K562 (cell line): ENCODE data around the gene ZBTB46. TPM values are rescaled to one million over a fixed set of nuclear protein-coding genes. Genes with fewer than 3 reads are reported as not detected.
A peak's percentile ranks its signal among the peaks of the same experiment; 100 is the strongest.

ENCODE experiments used
- ADNP ChIP-seq: fragments of 200-800 bp; sonication (Bioruptor generic); IDR thresholded peaks from 2 replicates; pipeline ENCODE4 v1.6.1; 2016; ENCODE audit warnings: missing genetic modification characterization, missing compliant biosample characterization
- CBFA2T3 ChIP-seq: fragments of 450-650 bp; IDR thresholded peaks from 2 replicates; pipeline ENCODE4 v1.6.1; 2017
- E2F8 ChIP-seq: fragments of 450-650 bp; IDR thresholded peaks from 2 replicates; pipeline ENCODE4 v1.7.1; 2018; ENCODE audit warnings: mild to moderate bottlenecking, low read depth; ENCODE audit not compliant: partially characterized antibody
- EP400 ChIP-seq: fragments of 450-650 bp; IDR thresholded peaks from 2 replicates; pipeline ENCODE4 v1.6.1; 2017; ENCODE audit warnings: antibody characterized with exemption, mild to moderate bottlenecking, moderate library complexity
- ETV5 ChIP-seq: sonication (generic); formaldehyde crosslinking; IDR thresholded peaks from 2 replicates; pipeline ENCODE4 v1.4.0; 2020; ENCODE audit warnings: low read depth, mild to moderate bottlenecking, missing genetic modification reagents
- FOS ChIP-seq: IDR thresholded peaks from 3 replicates; pipeline ENCODE4 v1.6.1; 2011; ENCODE audit not compliant: insufficient read length; ENCODE audit errors: extremely low read depth
- GATA2 ChIP-seq: sonication (generic); formaldehyde crosslinking; IDR thresholded peaks from 2 replicates; pipeline ENCODE4 v1.4.0; 2020; ENCODE audit warnings: mild to moderate bottlenecking, missing genetic modification reagents
- GTF2E2 ChIP-seq: fragments of 200-800 bp; sonication (Bioruptor generic); IDR thresholded peaks from 2 replicates; pipeline ENCODE4 v1.6.1; 2016; ENCODE audit warnings: missing genetic modification characterization, missing compliant biosample characterization
- HES1 ChIP-seq: fragments of 450-650 bp; IDR thresholded peaks from 2 replicates; pipeline ENCODE4 v1.6.1; 2016; ENCODE audit warnings: low read depth, mild to moderate bottlenecking, moderate library complexity
- HEY1 ChIP-seq: fragments of 250-450 bp; sonication (Bioruptor Pico); IDR thresholded peaks from 2 replicates; pipeline ENCODE4 v1.5.0; 2020; ENCODE audit warnings: mild to moderate bottlenecking, moderate library complexity, borderline replicate concordance
- HLTF ChIP-seq: fragments of 450-650 bp; IDR thresholded peaks from 2 replicates; pipeline ENCODE4 v1.6.1; 2016
- HNRNPL ChIP-seq: fragments of 200-400 bp; formaldehyde crosslinking; IDR thresholded peaks from 2 replicates; pipeline ENCODE4 v1.6.1; 2017; ENCODE audit warnings: low read depth, mild to moderate bottlenecking, low read length
- LEF1 ChIP-seq: fragments of 450-650 bp; IDR thresholded peaks from 2 replicates; pipeline ENCODE4 v1.6.1; 2016; ENCODE audit warnings: mild to moderate bottlenecking
- MEF2A ChIP-seq: IDR thresholded peaks from 2 replicates; pipeline ENCODE4 v1.6.1; 2011; ENCODE audit warnings: low read depth, mild to moderate bottlenecking, low read length, moderate library complexity; ENCODE audit not compliant: control insufficient read depth
- PURB ChIP-seq: sonication (generic); formaldehyde crosslinking; IDR thresholded peaks from 2 replicates; pipeline ENCODE4 v1.9.0; 2021; ENCODE audit warnings: low read depth, mild to moderate bottlenecking, missing genetic modification reagents
- RBM34 ChIP-seq: fragments of 200-400 bp; formaldehyde crosslinking; IDR thresholded peaks from 2 replicates; pipeline ENCODE4 v1.6.1; 2018; ENCODE audit warnings: low read length, borderline replicate concordance; ENCODE audit not compliant: insufficient read depth
- SIN3B ChIP-seq: fragments of 450-650 bp; IDR thresholded peaks from 2 replicates; pipeline ENCODE4 v1.6.1; 2017; ENCODE audit warnings: low read depth, mild to moderate bottlenecking, moderate library complexity
- XRCC4 ChIP-seq: IDR thresholded peaks from one replicate; pipeline ENCODE4 v1.6.1; 2011; ENCODE audit not compliant: insufficient read depth, insufficient read length; ENCODE audit errors: extremely low read depth
- ZEB2 ChIP-seq: fragments of 450-650 bp; IDR thresholded peaks from 2 replicates; pipeline ENCODE4 v1.6.1; 2016
- ZNF280A ChIP-seq: fragments of 450-650 bp; IDR thresholded peaks from 2 replicates; pipeline ENCODE4 v1.6.1; 2018; ENCODE audit warnings: mild to moderate bottlenecking, low read depth; ENCODE audit not compliant: partially characterized antibody
- ZNF561 ChIP-seq: fragments of 450-650 bp; formaldehyde crosslinking; conservative IDR thresholded peaks from 2 replicates; pipeline ENCODE4 v1.4.0; 2020; ENCODE audit warnings: mild to moderate bottlenecking, moderate library complexity
- ZNF76 ChIP-seq: fragments of 250-450 bp; sonication (Bioruptor Pico); IDR thresholded peaks from 2 replicates; pipeline ENCODE4 v1.4.0; 2020; ENCODE audit warnings: mild to moderate bottlenecking, moderate library complexity, borderline replicate concordance
- ZNF766 ChIP-seq: fragments of 200-800 bp; sonication (Bioruptor generic); conservative IDR thresholded peaks from 2 replicates; pipeline ENCODE4 v1.6.1; 2016; ENCODE audit warnings: missing genetic modification characterization, missing compliant biosample characterization
- polyA plus RNA-seq, 8 experiments: library from polyadenylated mRNA; depleted of rRNA in 4 of 8; stranded (reverse) in 5 of 8; unstranded in 3 of 8; fragments of >200 nt; fragmentation: Nextera tagmentation in 2 of 8; fragmentation: Illumina TruSeq in 1 of 8; extraction: Ambion mirVana in 2 of 8; extraction: Trizol in 1 of 8; gene quantifications; 2 replicates each; pipeline versions ENCODE4 v1.2.1 to v1.2.3, GENCODE V29; 2011 to 2014; ENCODE audit warnings: inconsistent platforms in 1 of 8, missing spikeins in 1 of 8
- total RNA-seq, 7 experiments: library from RNA; depleted of rRNA in 6 of 7; stranded (reverse); fragments of >200 nt in 6 of 7; fragmentation: Illumina TruSeq in 2 of 7; extraction: Trizol in 2 of 7; gene quantifications; 2 replicates each; pipeline versions ENCODE4 v1.2.1 to v1.2.3, GENCODE V29; 2011 to 2021; ENCODE audit warnings: low replicate concordance in 1 of 7

The ZBTB46 gene
- total and polyA plus RNA-seq, 9 of the 15 experiments (the other 6 are each of a cell fraction or from before 2014, with no cell fraction given) = 0.29 to 4.1 (median 1.1) TPM

- TF ChIP-seq HLTF (peak; percentile 68; the same call in 1 of the 2 replicates), ZEB2 (no peak), ZNF561 (CRISPR knock-in tag) (no peak), RBM34 (peak; percentile 99; the same call in 1 of the 2 replicates), HEY1 (CRISPR knock-in tag) (no peak), HNRNPL (0 out of 2 replicates have a peak, but pooled peaks have one; percentile 28), ADNP (no peak), LEF1 (no peak), ETV5 (CRISPR knock-in tag) (no peak), GTF2E2 (peak; percentile 78; the same call in 1 of the 2 replicates), SIN3B (peak; percentile 87), XRCC4 (no peak), MEF2A (no peak), FOS (no peak), PURB (no peak), ZNF76 (CRISPR knock-in tag) (peak; percentile 83; the same call in 1 of the 2 replicates), E2F8 (peak; percentile 69), ZNF280A (no peak), EP400 (peak; percentile 71; the same call in 1 of the 2 replicates), HES1 (no peak), CBFA2T3 (0 out of 2 replicates have a peak, but pooled peaks have one; percentile 2), ZNF766 (CRISPR knock-in tag) (peak; percentile 92), GATA2 (CRISPR knock-in tag) (no peak)
Measured at GRCh38 chr20:63707558-63708300, 123.3 kb downstream of the ZBTB46 start, which contains the start of the genes ARFRP1 and ZGPAT (continued).
